ENCODE data around the gene CELA2B. TPM values are rescaled to one million over a fixed set of nuclear protein-coding genes. Genes with fewer than 3 reads are reported as not detected.
"Not testable (repeated sequence)": the region's sequence is repeated elsewhere in the genome, so short reads cannot be mapped to it uniquely, and the experiment has no call there.

CELA2B gene
- total and polyA plus RNA-seq, 2 of the 8 experiments (the other 6 are each of a cell fraction or from before 2014, with no cell fraction given): not detected

GRCh38 chr1:15484443-15484842, 8.5 kb downstream of the CELA2B start:
- H3K4me2 ChIP-seq (ENCODE audit: insufficient read depth in 1 of 2, low read depth in 2 of 2, low read length in 2 of 2); H3K18ac ChIP-seq (ENCODE audit: extremely low read depth, low read length); H4K5ac ChIP-seq (ENCODE audit: insufficient read length, low read depth, low read length); DNase-seq (ENCODE audit: low read depth in 1 of 2, low spot score in 2 of 2); POLR2A ChIA-PET (ENCODE audit: partially characterized antibody); H3K79me1 ChIP-seq (ENCODE audit: low read depth, low read length); H3K4me1 ChIP-seq (replicated peaks in 1 of 4; ENCODE audit: control insufficient read depth in 3 of 4, insufficient read depth in 4 of 4, low read length in 3 of 4); H3K4me3 ChIP-seq (ENCODE audit: extremely low read depth in 1 of 4, insufficient read depth in 2 of 4, low read depth in 3 of 4, low read length in 4 of 4); H3K36me3 ChIP-seq (ENCODE audit: control insufficient read depth in 2 of 4, insufficient read depth in 4 of 4, low read length in 3 of 4); H2AK5ac ChIP-seq (ENCODE audit: low read depth, low read length); H2AFZ ChIP-seq (ENCODE audit: low read length); H3K4ac ChIP-seq (replicated peaks; ENCODE audit: insufficient read length, low read depth, low read length); H2BK20ac ChIP-seq (ENCODE audit: low read length); H2BK5ac ChIP-seq (ENCODE audit: low read depth, low read length); H3K9ac ChIP-seq (replicated peaks in 1 of 4; ENCODE audit: extremely low read depth in 1 of 4, low read depth in 3 of 4, low read length in 3 of 4); H3K27ac ChIP-seq (ENCODE audit: low read depth, low read length); H3K14ac ChIP-seq (ENCODE audit: insufficient read length); H4K91ac ChIP-seq (replicated peaks; ENCODE audit: insufficient read length, low read length); H3K27me3 ChIP-seq (replicated peaks in 1 of 4; ENCODE audit: control insufficient read depth in 3 of 4, extremely low read depth in 1 of 4, insufficient read depth in 3 of 4, low read length in 3 of 4); H3K9me3 ChIP-seq (ENCODE audit: insufficient read depth in 2 of 2, low read depth in 1 of 2, low read length in 1 of 2); H3K56ac ChIP-seq (replicated peaks; ENCODE audit: insufficient read length, low read depth, low read length); H2BK15ac ChIP-seq (ENCODE audit: low read length); H3K79me2 ChIP-seq (ENCODE audit: control insufficient read depth in 1 of 2, insufficient read depth in 2 of 2, low read length in 2 of 2); H4K20me1 ChIP-seq (replicated peaks in 1 of 2; ENCODE audit: control insufficient read depth in 1 of 2, insufficient read depth in 2 of 2, low read length in 2 of 2); H2BK120ac ChIP-seq (replicated peaks; ENCODE audit: low read depth, low read length); H4K8ac ChIP-seq (ENCODE audit: extremely low read depth, insufficient read depth, low read length); H3K23ac ChIP-seq (ENCODE audit: insufficient read length); H3K23me2 ChIP-seq (ENCODE audit: low read depth, low read length); H2BK12ac ChIP-seq (ENCODE audit: low read depth, low read length): not testable (repeated sequence)
- peak; percentile 36 for FAIRE-seq
- WGBS, 2 experiments (ENCODE audit: extremely low coverage in 1 of 2, insufficient coverage in 1 of 2, insufficient read length in 1 of 2, insufficient replicate concordance in 2 of 2, low coverage in 1 of 2, low lambda C conversion rate in 2 of 2, missing lambda C conversion rate in 1 of 2): 96% methylated on average over 6 of the region's 6 CpGs; no CpG with 5 or more reads in 1 of the 2 experiments
- CTCF ChIA-PET (ENCODE audit: partially characterized antibody): interaction anchor here (0.6 to 0.9 kb wide), 2 partner anchors 15 to 1010 kb away, joined by 3 to 4 read pairs; no protein-coding TSS in a partner anchor

Data from H1 (cell line).